GM18505 (cell line): ENCODE measurements around the gene TMEM150A.
"Not testable (repeated sequence)": the region's sequence is repeated elsewhere in the genome, so short reads cannot be mapped to it uniquely, and the experiment has no call there.

Experiments
- ATAC-seq: cut with Tn5 transposase; IDR thresholded peaks from one replicate; pipeline ENCODE4 v1.9.1; 2021; ENCODE audit not compliant: unreplicated experiment
- POLR2A ChIP-seq: IDR thresholded peaks from 4 replicates; pipeline ENCODE4 v1.6.1; 2011; ENCODE audit warnings: borderline replicate concordance; ENCODE audit not compliant: insufficient read depth, insufficient read length; ENCODE audit errors: extremely low read depth

Gene TMEM150A

GRCh38 chr2:85601771-85602475 is 575 bp downstream of the TMEM150A start:
- TF ChIP-seq POLR2A, result no peak
- ATAC-seq, result peak; percentile 43

DNA sequence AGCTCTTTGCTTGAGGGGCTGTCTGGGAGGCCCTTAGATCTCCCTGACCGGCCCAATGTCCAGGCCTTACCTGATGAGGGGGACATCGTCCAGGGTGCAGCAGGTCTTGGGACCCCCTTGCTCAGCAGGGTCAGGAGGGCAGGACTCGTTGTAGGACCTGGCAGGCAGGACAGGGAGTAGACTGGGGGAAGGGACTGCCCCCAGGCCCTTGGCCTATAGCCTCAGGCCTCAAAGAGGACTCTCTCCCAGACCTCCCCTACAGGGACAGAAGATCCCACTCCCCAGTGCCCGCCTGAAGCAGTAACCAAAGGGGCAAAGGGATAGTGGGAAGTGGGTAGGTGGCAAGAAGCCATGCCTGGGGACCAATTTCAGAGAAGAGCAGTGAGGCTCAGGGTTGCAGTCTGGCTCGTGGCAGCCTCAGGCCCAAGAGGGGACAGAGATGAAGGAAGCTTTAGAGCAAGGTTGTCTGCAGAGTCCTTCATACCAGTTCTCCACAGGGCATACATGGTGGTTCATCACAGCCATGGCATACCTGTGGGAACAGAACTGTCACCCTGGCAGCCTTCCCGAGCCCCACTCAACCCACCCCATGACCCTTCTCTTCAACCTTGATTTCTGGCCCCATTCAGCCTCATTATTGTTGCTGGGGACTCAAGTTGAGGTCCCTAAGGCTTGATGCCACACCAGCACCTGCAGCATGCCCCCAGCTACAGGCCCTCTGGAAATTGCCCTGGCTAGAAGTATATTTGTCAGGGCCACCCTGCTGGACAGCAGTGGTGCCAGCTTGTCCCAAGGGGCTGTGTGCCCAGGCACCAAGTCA is 1.3 kb downstream of the TMEM150A start:
- no peak for ATAC-seq

DNA sequence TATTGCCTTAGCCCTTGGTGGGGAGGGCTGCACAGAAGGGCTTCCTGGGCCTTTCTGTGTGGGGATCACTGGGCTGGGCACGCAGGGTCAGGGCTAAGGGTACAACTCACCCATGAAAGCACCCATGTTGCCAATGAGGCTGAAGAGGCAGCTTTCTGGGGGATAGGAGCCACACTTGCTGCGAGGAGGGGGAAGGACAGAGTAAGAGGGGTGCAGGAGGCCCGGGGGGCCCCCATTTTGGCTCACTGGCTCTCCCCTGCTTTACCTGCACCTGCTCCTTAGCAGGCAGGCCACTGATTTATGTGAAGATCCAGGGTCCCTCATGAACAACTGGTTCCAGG is 2.3 kb downstream of the TMEM150A start:
- TF ChIP-seq POLR2A, result no peak
- ATAC-seq, result no peak

More for the DNA sequence above, 1.3 kb downstream of the TMEM150A start:
- no peak for TF ChIP-seq POLR2A

DNA sequence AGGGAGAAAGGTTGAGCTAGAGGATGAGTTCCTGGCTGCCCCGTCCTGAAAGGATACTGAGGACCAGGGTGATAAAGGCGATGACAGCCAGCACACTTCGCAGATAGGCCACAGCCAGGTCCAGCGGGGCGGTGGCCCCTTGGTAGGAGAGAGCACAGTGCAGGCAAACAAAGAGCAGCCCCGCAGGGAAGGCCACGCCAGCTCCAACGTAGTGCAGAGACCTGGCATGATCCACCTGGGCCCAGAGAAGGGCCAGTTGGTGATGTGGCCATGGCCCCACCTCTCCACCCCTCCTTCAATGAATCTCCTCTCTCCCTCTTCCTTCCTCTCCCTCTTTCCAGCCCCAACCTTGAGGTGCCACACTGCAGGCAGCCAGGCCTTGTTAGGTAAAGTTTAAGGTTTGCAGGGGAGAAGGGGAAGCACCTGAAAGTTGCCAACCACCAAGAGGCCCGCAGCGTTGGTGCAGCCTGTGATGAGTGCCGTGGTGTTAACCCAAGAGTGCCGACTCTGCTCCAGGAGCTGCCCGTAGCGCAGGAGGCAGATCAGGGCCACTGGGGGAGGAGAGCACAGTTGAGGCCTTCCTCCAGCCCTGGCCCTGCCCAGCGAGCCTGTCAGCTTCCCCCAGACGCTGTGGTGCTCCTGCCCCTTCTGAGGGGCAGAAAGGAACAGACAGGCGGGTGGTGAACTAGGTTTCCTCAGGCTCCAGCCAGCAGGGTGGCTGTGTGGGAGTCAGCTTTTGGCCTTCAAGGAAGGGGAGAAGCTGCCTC is 2.8 kb downstream of the TMEM150A start:
- ATAC-seq, result no peak
- TF ChIP-seq POLR2A, result no peak

DNA sequence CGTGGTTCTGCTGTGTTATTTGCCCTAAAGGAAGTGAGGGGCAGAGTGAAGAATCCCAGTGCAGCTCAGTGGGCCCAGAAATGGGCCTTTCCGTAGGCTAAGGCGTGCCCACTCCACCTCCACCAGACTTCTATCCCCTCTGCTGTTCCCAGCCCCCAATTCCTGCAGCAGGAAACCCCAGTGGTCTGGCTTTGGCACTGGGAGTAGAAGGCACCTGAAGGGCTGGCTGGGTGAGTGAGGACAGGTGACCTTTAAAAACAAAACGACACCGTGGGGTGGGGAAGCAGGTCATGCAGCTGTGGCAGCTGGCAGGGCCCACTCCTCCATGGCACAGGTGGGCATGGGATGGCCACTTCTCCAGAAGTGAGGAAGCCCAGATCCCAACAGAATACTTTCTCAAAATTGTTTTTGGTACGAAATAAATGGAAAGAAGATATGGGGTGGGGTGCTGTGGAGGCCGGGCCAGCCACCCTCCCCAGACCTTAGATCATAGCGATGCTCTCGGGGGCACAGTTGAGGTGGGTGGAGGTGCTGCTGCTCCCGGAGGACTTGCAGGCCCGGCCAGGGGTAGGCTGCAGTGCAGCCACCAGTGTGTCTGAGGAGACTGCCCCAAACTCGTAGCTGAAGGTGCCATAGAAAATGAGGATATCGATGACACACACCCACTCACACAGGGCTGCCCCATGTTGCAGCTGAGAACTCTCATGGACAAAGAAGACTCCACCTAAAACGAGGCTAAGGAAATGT is 3.7 kb downstream of the TMEM150A start:
- ATAC-seq, result no peak
- no peak for TF ChIP-seq POLR2A

DNA sequence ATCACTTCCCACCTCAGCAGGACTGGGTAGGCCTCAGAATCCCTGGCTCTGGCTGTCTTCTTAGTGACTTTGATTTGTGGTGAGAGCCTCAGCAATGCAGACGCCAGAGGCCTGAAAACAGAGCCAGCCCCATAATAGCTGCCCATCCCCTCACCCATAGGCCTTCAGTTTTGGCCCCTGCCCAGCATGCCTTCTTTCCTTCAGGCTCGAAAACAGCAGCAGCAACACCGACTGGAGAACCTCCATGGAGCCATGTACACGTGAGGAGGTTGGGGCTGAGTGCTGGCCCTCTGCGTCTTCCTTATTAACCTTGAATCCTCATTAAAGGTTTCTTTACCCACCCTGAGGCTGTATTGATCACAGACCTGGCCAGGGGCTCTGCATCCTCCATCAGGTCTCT is 5.3 kb downstream of the TMEM150A start:
- ATAC-seq, result no peak
- TF ChIP-seq POLR2A, result no peak

GRCh38 chr2:85596486-85597143 is 5.9 kb downstream of the TMEM150A start:
- TF ChIP-seq POLR2A, result no peak
- no peak for ATAC-seq

DNA sequence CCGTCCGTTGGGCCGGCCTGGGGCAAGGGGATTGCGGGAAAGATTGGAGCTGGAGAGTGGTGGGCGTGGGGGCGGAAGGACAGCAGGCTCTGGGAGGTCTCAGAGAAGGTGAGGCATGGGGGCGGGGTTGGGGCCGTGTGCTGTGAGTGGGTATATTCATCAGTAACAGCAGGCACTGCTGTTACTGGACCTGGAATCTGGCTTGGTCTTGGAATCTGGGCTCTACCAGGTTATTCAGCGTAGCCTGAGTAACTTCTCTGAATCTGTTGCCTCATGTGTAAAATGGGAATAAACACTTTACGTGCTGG is 6.5 kb downstream of the TMEM150A start:
- no peak for ATAC-seq
- TF ChIP-seq POLR2A, result no peak

GRCh38 chr2:85595301-85596025 is 7.0 kb downstream of the TMEM150A start, which contains the start of gene RNF181:
RNF181 (plus strand) TSS chr2:85595745; CDS start chr2:85595764, 19 bp downstream.
- TF ChIP-seq POLR2A, result peak; percentile 95
- ATAC-seq, result peak; percentile 96

GRCh38 chr2:85594715-85595300 is 7.7 kb downstream of the TMEM150A start:
- ATAC-seq, result no peak

GRCh38 chr2:85593023-85593422 is 9.5 kb downstream of the TMEM150A start:
- no peak for TF ChIP-seq POLR2A
- ATAC-seq, result no peak

More at GRCh38 chr2:85594715-85595300, 7.7 kb downstream of the TMEM150A start:
- TF ChIP-seq POLR2A, result peak; percentile 17

- ATAC-seq, result not testable (repeated sequence)
Observed at GRCh38 chr2:85592299-85592698, 10.2 kb downstream of the TMEM150A start.
